Stromal cell of bone marrow (primary cell): Measurements from ENCODE around the gene ID4.

ENCODE experiments used
- DNase-seq: peaks from one replicate; pipeline ENCODE4 v3.0.0-alpha.2; 2012; ENCODE audit warnings: low read depth

Gene ID4, protein sequence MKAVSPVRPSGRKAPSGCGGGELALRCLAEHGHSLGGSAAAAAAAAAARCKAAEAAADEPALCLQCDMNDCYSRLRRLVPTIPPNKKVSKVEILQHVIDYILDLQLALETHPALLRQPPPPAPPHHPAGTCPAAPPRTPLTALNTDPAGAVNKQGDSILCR

DNA sequence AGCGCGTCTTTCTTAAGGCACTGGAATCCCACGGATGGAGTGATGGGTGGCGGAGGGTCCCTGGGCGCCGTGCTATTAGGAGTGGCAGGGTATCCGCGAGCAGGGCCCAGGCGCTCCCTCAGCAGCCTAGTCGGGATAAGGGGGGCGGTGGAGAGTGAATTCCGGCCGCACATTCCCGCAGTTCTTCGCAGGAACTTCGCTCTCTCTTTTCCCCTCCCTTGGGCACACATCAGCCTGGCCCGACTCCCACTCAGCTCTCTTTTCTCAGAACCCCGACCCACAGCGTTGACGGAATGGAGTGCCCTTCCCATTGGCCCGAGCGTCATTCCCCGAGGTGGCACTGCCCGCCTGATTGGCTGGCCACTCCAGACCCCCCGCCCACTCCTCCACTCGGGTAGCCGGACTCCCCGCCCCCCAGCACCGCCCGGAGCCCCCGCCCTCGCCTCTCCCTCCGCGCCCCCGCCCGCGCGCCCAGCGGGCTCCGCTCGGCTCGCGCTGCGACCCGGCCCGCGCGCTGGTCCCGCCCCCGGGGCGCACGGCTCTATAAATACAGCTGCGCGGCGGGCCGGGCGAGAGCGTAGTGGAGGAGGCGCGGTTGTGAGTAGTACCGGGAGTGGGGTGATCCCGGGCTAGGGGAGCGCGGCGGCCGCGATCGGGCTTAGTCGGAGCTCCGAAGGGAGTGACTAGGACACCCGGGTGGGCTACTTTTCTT, at the start of gene ID4:
ID4 (plus strand) TSS at position 572 of the 712 bp plus-strand sequence. CDS start 385 bp downstream, outside the sequence.
- DNase-seq, result peak; percentile 95

DNA sequence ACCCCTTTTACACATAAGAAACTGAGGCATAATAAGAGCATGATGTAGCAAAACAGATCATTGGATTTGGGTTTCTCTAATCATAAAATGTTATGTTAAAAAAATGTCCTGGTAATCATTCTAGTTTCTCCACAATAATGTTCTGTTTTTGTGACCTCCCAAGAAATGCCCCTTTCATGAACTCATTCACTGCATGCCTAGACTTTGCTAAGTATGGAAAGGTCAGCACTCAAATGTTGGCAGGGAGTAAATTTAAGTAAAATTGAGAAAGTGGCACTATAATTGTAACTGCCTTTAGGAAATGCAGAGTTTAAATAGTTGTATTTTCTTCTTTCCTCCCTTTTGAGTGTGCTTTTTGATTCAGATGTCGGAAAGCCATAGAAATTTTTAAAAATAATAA, 48.5 kb upstream of the ID4 start:
- DNase-seq, result no peak

DNA sequence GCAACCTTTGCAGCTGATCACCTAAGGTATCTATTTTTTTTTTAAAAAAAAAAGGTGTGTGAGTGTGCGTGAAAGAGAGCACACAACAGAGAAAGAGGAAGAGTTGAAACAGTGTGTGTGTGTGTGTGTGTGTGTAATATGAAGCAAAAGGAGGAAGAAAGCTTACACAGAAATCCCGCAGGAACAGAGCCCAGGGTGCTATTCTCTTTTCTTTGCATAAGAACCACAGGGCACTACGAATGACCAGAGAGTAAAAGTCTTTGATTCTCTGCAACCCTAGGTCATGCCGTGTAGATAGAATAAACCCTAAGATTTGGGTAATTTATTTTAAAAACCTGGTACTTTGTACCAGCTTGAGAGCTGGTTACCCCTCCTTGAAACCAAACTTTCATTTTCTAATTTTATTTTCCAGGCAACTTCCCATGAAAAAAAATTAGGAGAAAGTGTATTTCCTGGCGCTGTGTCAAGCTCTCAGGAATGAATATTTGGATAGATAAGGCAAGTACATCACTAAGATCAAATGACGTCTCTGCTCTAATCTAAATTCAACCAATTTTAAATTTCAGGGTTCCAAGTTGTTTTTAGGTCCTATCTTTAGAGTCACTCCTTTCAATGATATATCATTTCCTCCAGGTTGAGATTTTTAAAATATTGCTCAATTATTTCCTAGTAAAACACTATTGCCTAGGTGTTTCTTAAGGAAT, 47.9 kb upstream of the ID4 start:
- DNase-seq, result no peak

DNA sequence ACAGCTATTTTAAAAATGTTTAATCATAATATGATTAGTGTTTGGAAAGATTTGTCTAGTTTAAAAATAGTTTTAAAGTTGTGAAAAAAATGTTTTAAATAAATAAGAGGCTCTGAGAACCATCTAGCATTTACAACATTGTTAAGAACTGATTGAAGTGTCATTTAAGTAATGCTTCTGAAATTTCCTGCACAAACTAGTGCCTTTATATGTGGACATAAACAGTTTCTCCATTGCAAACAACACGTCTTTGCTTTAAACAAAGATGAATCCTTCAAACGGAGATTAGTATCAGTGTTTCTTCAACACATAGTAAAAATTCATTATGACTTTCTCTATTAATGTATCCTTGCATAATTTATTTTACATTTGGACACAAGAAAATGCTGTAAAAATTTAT, 45.9 kb upstream of the ID4 start:
- DNase-seq, result no peak

DNA sequence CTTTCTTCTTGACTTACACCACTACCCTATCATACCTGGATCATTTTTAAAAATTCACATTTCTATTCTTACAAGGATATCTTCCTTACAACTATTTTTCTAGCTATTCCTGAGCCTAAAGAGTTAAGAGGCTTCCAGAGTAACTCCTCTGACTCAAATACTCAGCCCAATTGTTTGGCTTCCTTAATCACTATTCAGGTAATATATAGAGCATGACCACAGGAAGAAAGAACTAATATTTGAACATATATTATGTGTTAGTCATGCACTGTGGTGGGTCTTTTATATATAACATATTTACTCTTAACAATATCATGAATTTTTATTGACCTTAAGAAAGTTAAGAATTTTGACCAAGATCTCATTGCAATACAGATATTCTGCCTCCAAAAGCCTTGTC, 42.0 kb upstream of the ID4 start:
- DNase-seq, result no peak

DNA sequence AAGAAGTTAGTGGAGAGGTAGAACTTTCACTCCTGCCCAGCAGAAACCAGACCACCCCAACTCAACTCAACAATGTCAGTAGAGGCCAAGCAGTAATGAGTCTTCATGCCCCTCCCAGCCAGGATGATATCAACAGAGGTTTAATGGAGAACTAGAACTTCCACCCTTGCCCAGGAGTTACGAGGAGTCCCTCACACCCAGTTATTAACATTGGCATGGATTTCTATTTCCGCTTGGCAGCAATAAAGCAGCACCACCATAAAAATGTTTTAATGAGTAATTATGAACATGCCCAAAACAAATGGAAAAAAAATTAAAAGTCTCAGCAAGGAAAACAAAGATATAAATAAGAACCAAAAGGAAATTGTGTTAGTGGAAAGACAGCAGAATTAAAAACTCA, 40.7 kb upstream of the ID4 start:
- DNase-seq, result no peak

DNA sequence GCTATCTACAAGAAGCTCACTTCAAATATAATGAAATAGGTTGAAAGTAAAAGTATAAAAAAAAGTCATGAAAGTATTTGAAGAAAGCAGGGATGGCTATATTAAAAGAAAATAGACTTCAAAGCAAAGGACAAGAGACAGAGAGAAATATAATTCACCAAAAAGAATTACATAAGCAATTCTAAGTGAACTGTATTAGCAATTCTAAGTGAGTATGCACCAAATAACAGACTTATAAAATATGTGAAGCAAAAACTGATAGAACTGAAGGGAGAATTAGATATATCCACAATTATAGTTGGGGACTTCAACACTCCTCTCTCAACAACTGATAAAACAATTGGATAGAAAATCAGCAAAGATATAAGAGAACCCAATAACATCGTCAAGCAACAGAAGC, 38.8 kb upstream of the ID4 start:
- DNase-seq, result no peak

DNA sequence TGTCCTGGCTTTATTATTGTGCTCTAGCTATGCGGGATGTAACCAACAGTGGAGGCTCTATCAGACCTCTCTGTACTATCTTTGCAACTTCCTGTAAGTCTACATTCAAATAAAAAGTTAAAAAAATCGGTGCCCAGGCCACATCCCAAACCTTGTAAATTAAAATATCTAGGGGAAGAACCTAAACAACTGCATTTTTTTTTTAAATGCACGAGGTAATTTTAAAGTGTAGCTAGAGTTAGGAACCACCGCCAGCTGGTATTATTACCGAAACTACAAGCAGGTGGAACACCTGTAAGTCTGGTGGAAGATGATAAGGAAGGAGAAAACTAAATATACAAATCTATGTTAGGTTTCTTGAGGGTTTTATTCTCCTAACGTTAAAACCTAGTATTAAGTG, 34.5 kb upstream of the ID4 start:
- no peak for DNase-seq

DNA sequence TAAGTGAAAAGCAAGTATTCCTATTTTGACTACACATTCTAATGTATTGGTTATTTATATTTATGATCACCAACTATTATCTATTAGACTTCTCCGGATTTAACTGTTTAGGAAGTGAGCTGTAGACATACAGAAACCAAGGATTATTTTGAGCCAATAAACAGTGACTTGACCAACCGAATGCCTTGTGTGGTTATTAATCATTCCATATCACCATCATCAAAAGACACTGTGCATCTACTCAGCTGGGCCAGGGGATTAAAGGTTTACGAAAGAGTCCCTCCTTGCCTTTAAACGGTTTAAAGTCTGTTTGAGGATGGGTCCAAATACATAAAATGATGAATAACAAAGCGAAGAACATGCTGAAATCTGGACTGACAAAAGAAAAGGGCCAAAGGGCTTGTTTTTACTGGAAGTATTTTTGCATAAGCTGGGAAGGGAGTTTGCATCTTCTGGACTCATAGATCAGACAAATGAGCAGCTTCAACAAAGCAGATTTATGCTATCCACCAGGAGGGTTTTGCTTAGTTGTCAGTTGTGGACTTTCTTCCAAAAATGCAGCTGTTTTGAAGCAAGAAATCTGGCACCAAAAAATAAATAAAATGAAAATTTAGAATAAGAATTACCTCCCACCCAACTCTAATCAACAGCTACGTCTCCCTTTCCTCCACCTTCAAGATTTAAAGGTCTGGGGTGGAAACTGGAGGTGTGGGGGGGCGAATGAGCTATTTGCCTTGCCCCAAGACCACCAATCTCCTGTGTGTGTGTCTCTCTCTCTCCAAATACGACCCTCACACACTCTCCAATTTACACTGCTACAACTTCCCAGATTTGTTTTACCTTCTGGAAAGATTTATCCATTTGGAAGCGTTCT, 33.6 kb upstream of the ID4 start:
- peak; percentile 23 for DNase-seq

DNA sequence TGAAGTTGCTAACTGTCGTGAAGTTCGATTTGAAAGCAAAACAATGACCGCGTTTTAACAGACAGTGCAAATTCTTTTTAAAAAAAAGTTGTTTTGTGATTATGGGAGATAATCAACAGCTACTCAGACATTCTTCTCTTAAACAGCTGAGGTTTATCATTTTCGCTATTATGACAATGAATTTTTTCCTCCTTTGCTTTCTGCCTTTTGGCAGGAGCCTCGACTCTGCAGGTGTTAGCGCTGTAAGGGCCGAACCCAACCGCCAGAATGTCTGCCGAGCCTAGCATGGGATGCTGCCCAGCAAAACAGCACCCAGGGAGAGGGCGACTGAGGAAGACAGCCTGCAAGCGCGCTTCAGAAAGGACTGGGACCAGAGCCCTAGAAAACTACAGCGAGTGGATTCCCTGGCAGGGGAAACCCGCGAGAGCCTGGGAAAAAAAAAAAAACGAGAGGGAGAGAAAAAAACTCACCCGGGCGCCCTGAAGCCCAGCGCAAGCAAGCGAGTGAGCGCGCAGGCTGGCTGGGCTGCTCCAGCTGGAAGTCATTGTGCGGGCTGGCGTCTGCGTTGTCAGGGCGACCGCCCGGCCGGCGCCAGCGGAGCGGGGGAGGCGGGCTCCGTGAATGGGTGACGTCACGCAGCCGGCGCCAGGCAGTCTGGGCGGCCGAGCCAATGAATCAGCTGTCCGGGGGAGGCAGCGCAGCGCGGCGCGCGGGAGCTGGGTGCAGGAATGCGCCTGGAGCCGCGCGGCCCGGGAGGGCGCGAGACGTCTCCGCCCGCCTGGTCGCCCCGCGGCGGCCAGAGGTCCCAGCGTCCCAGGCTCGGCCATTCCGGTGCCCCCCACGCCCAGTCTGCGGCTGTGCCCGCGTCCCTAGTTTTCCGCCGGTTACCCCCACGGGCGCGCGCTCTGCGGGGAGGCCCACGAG, 32.7 kb upstream of the ID4 start:
- peak; percentile 94 for DNase-seq

DNA sequence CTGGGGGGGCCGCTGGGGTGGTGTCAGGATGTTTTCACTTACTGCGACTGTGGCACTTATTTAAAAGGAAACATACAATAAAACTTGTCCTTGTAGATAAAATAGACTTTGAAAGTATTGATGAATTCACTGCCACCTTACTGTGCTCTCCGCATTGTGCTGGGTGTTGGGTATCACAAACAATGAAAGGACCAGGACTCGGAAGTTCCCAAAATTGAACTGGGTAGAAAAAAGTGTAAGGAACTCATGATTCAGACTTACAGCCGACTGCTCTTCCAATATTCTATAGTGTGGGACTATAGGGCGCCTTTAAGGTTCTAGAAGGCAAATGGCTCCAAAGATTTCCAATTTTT, 32.1 kb upstream of the ID4 start:
- DNase-seq, result peak; percentile 8

DNA sequence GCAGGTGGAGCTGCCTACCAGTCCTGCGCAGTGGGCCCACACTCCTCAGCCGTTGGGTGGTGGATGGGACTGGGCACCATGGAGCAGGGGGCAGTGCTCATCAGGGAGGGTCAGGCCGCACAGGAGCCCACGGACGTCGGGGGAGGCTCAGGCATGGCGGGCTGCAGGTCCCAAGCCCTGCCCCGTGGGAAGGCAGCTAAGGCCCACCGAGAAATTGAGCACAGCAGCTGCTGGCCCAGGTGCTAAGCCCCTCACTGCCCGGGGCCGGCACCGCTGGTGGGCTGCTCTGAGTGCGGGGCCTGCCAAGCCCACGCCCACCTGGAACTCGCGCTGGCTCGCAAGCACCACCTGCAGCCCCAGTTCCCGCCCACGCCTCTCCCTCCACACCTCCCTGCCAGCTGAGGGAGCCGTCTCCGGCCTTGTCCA, 30.2 kb upstream of the ID4 start:
- DNase-seq, result no peak

DNA sequence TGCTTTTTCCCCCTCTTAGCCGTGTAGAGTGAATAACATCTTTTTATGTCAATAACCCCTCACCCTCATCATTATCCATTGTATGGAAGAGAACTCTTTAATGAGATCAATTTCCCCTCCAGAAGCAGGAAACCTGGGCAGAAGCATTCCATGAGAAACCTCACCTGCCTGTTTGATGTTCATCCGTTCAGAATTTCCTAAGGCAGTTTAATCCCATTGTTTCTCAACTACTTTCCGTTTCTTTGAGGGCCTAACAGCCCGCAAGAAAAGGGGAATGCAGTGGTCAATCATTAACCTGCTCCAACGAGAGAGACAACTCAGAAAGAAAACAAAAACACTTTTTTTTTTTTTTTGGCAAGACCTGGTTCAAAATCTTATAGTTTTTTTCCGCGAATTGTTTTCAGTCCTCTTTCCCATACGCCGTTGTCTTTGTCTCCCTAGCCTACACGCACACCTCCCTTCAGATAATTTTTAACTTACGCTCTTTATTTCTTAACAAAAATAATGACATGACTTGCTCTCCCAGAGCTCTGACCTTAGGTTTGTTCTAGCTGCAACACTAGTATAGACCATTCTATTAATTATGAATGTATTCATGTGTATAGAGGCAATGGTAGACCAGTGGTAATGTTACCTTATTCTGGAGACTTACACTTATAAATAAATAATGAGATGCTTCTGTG, 25.6 kb upstream of the ID4 start:
- no peak for DNase-seq

DNA sequence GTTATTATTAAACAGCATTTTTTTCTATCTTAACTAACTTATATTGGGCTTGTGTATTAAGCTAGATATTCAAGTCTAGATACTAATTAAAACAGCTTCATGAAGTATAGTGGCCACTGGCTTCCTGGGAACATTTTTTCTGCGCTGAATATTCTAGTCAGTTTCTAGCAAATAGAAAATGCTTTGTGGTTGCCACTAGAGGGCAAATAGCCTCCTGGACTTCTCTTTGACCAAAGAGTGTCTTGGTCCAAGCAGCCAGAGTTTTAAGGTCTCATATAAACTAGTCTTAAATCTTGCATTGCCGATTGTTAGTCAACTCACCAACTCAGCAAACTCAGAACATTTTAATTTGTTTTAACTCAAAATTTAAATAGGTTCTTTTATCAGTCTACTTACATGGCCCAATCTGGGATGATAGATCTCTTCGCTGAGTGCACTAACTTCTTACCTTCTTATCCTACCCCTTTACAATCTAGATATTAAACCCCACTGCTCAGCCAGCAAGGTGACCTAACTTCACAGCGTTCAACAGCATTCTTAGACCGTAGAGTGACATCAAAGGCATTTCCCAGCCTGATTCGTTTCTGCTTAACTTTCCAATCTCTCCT, 24.6 kb upstream of the ID4 start:
- peak; percentile 36 for DNase-seq

DNA sequence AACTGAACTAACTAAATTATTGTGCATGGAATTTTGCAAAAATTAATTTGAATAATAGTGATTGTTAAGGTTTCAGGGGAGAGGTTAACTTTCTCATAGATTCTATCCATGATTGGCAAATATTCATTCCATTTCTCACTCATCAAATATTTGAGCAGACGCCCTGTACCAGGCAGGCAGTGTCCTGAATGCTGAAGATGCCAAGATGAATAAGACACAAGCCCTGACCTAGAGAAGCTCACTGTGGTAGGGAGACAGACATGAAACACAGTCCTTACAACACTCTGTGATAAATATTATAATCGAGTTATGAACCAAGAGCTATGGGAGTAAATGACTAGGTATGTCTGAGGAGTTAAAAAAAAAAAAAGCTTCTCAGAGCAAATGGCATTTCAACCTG, 18.4 kb upstream of the ID4 start:
- DNase-seq, result no peak

DNA sequence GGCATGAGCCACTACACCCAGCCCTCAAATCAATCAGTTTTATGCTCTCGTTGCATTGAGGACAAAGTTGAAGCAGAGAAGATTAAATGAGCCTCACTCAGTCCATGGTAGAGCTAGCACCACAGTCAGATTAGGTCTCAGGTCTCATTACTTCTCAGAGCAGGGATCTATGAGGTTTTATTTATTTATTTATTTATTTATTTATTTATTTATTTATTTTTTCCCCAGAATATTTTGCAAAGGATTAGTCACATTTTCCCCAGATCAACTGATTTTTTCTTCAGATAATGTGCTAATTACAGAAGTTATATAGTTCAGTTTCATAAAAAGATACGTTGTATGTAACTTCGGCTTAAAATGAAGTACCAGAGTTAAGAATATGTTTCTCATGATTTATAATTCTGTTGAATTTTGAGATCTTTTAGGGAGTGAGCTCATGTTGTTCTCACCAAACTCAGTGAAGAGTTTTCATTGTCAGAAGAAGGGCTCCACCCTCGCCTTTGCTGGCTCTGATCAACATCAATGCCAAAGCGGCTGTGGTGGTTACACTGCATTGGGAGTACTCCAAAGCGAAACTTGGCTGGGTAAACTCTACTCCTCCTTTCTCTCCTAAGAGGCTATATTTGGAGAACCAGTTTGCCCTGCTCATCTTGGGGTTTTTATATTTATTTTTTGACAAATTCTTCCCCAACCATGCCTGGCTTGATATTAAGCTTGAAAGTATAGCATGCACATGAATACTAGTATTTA, 12.9 kb upstream of the ID4 start:
- no peak for DNase-seq

DNA sequence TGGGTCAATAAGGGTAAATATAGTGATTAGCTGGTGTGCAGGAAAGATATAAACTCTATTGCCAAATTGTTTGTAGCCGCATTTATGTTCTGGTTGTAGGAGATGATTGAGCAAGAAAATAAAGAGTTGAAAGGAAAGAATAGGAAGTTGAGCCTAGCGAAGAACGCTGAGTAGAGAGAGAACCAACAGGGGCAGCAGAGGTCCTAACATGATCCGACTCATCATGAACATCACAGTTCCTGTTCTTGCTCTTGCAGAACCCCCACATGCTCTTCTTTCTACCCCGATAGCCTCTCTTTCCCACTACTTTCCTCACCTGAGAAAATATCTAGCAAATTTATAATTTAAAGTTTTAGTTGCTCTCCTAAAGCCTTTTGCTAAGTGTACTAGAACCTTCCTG, 9.9 kb upstream of the ID4 start:
- no peak for DNase-seq

DNA sequence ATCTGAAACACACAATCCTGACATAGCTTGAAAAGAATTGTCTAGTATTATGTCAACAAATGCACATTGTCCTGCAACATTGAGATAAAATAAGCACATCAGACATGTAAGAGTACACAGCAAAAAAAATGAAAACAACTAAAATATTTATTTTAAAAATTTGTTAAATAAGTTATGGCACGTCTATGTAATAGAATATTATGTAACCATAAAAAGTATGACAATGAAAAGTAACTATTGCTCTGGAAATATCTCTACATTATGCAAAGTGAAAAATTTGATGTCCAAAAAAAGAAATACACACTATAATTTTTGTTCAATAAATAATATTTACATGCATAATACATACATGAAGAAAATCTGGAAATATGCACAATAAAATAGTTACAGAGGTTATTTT, 9.3 kb upstream of the ID4 start:
- DNase-seq, result no peak

DNA sequence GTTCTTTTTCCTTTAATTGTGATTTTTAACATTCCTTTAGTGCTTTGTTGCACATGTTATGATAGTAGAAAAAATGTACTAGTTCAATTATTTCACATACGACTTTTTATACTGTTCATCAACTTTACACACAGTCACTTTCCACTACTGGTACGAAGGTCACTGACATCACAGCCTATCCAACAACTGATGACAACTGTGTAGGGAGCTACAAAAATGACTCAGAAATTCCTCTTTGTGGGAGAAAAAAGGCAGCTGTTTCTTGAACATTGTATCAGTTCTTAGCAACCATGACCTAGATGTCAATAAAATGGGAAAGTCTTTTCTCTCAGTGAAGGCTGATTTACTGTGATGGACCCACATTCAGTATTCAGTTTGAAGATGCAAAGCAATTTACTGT, 7.0 kb upstream of the ID4 start:
- peak; percentile 58 for DNase-seq

DNA sequence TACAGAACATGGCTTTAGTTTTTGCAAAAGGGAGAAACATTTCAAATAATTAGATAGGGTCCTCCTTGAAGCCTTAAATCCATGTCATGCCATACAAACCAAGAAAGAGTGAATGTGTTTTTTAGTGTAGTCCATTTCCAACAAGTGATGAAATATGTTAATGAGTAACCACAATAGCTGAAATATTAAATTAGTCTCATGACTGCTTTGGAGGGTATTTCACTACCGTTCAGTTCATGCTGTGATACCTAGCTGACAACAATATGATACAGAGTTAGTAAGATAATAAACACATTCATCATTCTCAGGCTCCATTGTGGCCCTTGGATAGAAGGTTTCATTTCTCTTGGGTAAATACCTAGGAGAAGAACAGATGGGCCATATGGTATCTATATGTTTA, 5.8 kb upstream of the ID4 start:
- DNase-seq, result no peak
